Effector CD4-positive, alpha-beta T cell (primary cell): ENCODE data around the gene SMIM21.

Experiments used
- DNase-seq: peaks from one replicate; pipeline ENCODE4 v3.0.0-alpha.2; 2020

SMIM21 gene

DNA sequence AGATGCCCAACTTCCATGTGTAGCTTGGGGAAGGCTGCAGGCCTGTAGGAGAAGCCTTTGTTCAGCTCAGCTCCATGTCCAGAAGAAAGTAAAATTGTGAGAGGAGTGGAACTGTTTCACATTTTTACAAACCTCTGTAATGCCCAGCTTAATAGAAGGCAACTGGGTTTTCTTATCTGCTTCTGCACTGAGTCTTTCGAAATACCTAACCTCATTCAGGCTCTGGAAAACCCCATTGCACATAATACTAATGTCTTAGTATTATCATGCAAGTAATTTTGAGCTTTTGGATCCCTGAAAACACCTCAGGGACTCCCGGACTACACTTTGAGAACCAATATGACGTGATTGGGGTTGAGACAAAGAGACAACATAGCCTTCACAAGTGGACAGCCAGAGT is 5.8 kb downstream of the SMIM21 start:
- no peak for DNase-seq

DNA sequence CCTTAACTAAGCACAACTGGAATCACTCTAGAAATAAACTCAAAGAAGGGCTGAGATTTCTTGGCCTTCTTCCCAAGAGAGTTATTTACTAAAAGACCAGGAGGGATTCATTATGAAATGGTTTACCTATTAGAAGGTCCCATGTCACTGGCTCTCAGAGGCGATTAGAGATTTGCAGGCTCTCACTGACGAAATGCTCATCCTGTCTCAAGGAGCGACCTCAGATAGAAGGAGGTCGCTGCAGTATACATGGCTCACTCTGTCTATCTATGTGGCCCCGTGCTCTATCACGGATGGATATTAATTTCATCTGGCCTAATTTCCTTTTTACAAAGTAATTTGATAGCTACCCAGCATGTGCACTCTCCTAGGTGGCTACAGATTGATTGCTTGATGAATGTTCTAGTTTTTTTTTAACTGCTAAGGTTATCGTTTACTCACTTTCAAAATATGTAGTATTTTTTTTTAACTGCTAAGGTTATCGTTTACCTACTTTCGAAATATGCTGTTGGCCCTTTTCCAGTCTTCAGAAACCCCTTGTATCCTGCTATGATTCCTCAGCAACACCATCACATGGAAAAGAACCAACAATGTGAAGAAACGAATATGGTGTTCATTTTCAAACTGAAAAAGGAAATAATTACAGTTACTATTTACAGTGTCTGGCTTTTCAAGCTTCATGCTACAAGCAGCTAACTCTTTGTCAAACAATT is 9.1 kb downstream of the SMIM21 start:
- no peak for DNase-seq

GRCh38 chr18:75410611-75411010 is 16.9 kb downstream of the SMIM21 start:
- DNase-seq = no peak

GRCh38 chr18:75409806-75410205 is 17.7 kb downstream of the SMIM21 start:
- no peak for DNase-seq

GRCh38 chr18:75408554-75409506 is 18.7 kb downstream of the SMIM21 start:
- no peak for DNase-seq

- no peak for DNase-seq
These were observed 19.8 kb downstream of the SMIM21 start for GRCh38 chr18:75407468-75408437.

GRCh38 chr18:75406491-75407445 is 20.7 kb downstream of the SMIM21 start:
- DNase-seq = no peak

- DNase-seq = no peak
These were observed 22.2 kb downstream of the SMIM21 start for GRCh38 chr18:75405351-75405750.

DNA sequence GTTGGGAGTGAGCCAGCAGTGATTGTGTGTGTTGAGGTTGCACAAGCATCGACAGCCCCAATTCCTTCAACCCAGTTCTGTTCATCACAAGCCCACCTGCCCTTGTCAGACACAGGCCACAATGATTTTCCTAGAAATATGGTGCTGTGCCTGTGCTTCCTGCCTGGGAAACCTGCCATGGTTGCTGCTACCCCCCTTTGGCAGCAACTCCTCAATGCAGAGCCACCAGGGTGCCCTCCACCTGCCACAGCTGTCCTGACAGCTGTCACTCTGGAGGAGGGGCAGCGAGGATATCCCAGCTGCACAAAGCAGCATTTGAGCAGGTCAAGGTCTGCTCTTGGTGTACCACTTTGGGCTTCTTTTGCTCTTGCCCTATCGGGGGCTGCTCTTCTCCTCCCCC is 27.1 kb downstream of the SMIM21 start:
- no peak for DNase-seq

GRCh38 chr18:75395137-75395536 is 32.4 kb downstream of the SMIM21 start:
- DNase-seq = no peak

DNA sequence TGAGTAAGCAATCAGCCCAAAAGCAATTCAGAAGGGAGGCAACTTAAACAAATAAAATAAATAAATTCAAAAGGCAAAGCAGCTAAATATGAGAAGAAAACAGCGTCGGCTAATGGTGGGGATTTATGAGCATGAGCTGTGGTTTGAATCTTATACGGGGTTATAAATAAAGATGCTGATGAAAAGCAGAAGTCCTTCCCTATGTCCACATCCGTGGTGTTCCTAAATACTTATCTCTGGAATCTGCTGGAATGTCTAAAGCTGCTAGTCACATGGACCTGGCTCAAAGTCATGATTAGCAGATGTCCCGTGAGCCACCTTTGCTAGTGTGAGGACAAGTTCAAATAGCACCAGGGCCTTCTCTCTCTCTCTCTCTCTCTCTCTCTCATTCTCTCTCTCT is 33.8 kb downstream of the SMIM21 start:
- no peak for DNase-seq

- DNase-seq = no peak
These were observed 35.3 kb downstream of the SMIM21 start for GRCh38 chr18:75392226-75392578.

- DNase-seq = no peak
These were observed 36.0 kb downstream of the SMIM21 start for GRCh38 chr18:75391279-75392225.

DNA sequence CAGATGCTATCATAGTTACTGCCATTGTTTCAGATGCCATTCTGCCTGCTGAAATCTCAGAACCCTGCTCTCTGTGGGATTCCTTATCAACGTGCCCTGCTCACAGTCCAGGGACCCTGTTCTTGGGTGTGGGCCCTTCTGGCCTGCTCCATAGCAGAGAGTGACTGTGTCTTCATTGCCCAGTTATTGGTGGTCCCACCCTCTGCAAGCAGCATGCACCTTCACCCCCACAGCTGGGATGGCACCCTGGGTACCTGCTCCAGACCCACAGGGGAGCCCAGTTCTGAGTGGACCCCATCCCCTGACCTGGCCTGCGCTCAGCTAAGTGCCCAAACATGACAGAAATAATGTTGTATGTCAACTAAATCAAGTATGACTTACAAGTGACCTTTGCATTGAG is 36.6 kb downstream of the SMIM21 start:
- DNase-seq = no peak

GRCh38 chr18:75384144-75384543 is 43.4 kb downstream of the SMIM21 start:
- no peak for DNase-seq

- no peak for DNase-seq
These were observed 48.9 kb downstream of the SMIM21 start for GRCh38 chr18:75378376-75379315.

DNA sequence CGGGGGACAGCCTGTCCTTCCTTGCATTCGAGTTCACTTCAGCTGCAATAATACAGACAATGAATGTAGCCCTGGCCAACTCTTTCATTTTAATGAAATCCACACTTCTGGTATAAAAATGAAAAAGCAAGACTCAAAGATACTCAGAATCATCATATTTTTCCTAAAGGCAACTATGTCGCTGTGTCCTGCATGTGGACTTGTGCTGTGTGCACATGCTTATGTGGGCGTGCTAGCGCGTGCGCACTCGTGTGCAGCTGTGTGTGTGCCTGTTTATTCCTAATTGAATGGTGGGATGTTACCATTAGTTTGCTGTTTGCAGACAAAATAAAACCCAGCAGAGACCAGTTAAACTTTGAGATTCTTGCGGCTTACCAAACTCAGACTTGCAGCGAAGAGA is 49.6 kb downstream of the SMIM21 start:
- DNase-seq = no peak

- DNase-seq = no peak
These were observed 50.2 kb downstream of the SMIM21 start for GRCh38 chr18:75377258-75377657.

DNA sequence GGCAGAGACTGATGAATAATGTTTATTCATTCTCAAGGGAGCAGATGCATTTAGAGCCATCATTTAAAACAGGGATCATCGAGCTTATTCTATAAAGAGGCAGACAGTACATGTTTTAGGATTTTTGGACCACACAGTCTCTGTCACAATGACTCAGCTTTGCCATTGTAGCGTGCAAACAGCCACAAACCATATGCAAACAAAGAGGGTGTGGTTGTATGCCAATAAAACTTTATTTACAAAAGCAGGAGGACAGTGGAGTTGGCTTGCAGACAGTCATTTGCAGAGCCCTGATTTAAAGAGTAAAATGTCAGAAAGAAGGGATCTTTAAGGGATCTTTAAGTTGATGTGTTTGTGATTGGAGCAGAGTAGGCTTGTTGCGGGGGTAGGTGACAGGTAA is 51.5 kb downstream of the SMIM21 start:
- DNase-seq = no peak
